ENCODE measurements around the gene PARL.

The PARL gene

DNA sequence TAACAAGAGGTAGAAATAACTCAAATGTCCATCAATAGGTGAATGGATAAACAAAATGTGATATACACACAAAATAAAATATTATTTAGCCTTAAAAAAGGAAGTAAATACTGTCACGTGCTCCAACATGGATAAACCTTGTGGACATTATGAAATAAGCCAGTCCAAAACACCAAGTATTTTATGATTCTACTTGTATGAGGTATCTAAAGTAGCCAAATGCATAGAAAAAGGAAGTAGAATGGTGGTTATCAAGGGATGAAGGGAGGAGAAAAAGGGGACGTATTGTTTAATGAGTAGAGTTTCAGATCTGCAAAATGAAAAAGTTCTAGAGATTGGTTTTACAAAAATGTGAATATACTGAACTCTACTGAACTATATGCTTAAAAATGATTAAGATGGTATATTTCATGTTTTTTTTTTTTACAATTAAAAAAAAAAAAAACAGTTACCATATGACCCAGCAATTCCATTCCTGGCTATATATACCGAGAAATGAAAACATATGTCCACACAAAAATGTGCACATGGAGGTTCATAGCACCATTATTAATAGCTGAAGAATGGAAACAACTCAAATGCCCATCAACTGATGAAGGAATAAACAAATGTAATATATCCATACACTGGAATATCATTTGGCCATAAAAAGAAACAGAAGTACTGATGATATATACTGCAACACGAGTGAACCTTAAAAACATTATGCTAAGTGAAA is 30.2 kb downstream of the PARL start:
- no peak for DNase-seq (ENCODE audit: low read depth in 3 of 3)

DNA sequence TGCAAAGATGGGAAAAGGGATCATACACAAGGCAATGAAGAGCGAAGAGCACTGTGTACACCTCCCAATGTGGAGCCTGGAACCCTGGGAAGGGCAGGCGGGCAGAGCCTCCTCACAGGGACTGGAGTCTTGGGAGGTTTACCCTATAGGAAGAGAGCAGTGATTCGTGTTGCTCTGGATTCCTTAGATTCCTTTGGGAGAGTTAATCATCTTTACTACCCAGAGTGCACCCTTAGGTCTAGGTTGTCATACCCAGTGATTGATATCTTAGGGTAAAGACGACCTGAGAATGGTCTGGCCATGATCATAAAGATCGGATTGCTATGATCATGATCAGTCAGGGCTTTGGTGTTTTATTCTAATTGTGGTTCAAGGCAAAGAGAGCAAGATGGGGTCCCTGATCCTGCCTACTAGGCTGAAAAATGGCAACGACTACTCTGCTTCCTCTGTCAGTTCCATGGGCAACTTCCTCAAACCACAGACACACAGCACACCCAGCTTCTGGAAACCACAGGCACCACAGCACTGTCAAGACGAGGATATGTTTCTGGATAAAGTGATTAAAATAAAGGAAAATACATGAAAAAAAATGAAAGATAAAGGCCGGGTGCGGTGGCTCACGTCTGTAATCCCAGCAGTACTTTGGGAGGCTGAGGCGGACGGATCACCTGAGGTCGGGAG is 38.9 kb downstream of the PARL start:
- DNase-seq (ENCODE audit: low read depth in 3 of 3): no peak

DNA sequence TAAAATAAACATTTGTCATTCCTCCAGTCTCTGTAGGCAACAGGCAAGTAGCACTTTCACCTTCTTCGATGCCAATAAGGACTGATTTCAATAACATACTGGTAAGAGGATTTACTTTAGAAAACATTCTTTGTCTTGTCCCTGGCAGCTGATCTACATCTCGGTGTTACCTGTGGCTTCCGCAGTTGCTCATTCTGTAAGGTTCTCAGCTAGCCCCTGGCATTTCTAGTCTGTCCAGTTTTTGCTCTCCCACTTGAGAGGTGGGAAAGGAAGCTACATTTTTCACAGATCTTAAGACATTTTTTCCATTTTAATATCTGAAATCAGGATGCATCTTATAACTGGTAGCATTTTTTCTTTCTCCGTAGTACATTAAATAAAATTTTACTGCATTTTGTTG is 39.6 kb downstream of the PARL start:
- no peak for DNase-seq (ENCODE audit: low read depth in 3 of 3)

DNA sequence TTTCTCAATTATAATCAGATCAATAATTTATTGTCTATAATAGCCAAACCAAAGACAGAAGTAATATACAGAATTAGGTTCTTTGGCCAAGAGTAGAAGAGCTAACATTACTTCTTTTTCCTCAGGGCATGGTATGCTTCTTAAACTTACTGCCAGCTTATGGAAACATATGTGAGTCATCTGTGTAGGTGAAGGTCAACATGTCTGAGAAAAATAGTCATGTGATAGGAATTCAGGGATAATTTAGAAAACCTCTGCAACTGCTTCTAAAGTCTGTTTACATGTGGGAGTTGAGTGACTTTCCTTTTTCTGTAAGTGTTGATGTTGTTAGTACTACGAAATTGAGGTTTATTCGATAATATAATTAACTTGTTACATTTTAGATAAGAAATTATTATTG is 40.1 kb downstream of the PARL start:
- no peak for DNase-seq (ENCODE audit: low read depth in 3 of 3)

DNA sequence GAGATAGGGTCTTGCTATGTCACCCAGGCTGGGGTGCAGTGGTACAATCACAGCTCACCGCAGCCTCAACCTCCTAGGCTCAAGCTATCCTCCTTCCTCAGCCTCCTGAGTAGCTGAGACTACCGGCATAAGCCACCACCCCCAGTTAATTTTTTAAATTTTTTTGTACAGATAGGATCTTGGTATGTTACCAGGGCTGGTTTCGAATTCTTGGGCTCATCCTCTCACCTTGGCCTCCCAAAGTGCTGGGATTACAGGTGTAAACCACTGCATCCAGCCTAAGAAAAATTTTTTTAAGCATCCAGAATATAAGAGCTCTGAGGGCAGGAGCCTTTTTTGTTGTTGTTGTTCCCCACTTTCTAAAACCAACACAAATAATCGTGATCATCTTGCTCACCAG is 44.9 kb downstream of the PARL start:
- DNase-seq (ENCODE audit: low read depth in 3 of 3): no peak

DNA sequence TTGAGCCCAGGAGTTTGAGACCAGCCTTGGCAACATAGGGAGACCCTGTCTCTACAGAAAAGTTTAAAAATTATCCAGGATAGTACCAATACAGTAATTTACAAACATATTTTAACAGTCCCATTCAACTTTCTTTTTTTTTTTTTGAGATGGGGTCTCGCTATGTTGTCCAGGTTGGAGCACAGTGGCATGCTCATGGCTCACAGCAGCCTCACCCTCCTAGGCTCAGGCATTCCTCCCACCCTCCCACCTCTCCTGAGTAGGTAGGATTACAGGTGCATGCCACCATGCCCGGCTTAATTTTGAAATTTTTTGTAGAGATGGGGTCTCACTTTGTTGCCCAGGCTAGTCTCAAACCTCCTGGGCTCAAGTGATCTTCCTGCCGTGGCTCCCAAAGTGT is 46.8 kb downstream of the PARL start:
- no peak for DNase-seq (ENCODE audit: low read depth in 3 of 3)

DNA sequence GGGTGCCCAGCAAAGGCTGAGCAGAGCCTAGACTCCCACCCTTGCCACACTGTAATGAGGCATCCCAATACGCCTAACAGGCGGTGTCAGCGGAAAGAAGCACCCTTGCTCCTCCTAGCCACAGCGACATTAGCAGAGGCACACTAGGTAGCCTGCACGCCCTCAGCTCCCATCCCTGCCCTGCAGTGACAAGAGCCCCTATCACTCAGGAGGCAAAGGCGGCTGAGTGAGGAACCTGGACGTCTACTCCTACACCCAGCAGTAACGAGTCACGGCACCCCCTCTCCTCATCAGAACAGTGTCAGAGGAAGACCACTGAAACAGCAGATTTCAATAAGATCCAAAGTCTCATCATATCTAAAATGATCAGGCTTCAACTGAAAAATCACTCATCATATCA is 47.3 kb downstream of the PARL start:
- DNase-seq (ENCODE audit: low read depth in 3 of 3): no peak

DNA sequence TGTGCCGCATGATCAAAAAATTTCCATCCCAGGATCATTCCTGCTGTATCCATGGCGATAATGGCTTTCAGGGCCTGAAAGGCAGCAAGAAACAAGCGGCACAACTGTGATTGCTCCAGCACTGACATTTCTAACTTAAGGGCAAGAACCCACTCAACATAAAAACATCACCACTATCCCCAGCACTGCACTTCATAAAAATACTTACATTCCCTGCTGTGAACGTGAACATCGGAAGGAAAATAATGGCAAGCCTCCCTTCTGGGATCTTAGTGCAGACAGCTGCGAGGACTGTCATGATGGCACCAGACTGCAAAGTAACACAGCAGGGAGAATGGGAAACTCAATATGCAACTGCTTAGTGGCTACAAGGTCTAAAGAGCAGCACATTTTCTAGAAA is 51.2 kb downstream of the PARL start:
- DNase-seq (ENCODE audit: low read depth in 3 of 3): no peak

DNA sequence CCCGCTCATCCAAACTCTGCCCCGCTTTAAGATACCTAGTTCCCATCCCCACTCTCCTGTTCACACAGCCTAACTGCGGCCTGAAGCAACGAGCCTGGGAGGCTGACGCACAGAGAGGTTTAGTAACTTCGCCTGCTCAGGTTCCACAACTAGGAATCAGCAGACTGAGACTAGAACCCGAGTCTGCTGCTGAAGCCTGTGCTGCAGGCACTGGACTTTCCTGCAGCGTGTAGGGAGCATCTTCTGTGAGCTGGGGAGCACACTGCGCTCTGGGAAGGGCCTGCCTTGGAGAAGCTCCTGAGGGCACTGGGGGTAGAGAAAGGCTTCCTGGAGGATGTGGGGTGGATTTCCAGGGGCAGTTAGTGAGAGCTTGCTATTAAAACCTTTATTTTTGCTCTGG is 54.5 kb downstream of the PARL start:
- no peak for DNase-seq (ENCODE audit: low read depth in 3 of 3)

DNA sequence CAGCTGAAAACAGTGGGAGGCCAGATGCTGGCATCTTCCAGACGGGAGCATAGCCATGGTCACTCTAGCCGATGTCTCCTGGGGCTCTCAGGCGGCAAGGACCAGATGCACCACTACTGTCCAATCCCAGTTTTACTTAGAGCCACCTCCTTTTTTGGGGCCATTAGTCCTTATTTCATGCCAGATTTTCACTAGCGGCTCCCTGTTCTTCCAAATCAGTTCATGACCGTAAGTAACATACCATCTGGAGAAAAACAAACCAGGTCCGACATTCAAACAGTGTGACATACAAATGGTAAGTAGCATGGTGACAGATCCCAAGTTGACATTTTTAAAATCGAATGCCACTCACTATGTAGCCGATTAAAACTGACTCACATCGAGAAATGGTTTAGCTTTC is 55.2 kb downstream of the PARL start:
- DNase-seq (ENCODE audit: low read depth in 3 of 3): no peak

DNA sequence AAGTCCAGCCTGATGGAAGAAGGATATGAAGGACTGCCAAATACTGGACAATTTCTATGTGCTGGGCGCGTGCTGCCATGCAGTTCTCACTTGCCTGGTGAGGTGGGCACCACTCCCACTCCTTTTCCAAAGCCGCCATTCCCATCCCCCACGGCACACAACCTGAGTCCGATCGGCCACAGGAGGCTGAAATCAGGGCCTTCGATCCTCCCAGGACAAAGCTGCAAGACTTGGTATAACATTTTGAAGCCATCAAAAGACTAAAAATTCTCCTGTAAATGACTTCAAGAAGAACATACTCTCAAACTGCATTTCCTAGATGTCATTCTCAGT is 56.2 kb downstream of the PARL start:
- DNase-seq (ENCODE audit: low read depth in 3 of 3): no peak

DNA sequence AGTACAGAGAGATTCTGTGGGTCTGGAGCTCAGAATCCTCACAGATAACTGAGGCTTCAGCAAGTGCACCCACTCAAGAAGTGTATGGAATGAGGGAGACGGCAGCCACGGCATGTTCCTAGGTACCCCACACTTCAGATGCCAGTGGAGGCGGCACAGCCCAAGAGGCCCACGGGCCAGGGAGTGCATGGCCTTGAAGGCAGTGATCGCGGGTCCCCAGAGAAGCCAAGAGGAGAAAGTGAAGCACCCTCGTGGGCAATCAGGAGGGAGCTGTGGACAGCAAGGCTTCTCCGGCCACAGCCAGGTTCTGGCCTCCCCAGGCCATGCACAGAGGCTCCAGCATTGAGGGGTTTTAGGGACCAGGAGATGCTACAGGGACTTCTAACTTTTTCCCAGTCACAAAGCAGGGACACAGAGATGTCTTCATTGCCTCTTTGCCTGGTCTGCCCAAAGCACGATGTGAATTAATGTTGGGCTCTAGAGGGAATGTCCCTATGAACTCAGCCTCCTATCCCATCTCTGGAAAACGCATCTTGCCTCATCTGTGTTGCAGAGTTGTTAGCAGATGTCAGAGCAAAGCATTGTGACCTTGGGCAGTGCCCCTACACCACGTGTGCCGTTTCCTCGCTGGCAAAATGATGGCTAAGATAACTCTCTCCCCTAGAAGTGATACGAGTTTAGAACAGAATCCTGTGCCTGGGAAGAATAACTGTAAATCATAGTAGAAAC is 56.7 kb downstream of the PARL start:
- DNase-seq (ENCODE audit: low read depth in 3 of 3): no peak

DNA sequence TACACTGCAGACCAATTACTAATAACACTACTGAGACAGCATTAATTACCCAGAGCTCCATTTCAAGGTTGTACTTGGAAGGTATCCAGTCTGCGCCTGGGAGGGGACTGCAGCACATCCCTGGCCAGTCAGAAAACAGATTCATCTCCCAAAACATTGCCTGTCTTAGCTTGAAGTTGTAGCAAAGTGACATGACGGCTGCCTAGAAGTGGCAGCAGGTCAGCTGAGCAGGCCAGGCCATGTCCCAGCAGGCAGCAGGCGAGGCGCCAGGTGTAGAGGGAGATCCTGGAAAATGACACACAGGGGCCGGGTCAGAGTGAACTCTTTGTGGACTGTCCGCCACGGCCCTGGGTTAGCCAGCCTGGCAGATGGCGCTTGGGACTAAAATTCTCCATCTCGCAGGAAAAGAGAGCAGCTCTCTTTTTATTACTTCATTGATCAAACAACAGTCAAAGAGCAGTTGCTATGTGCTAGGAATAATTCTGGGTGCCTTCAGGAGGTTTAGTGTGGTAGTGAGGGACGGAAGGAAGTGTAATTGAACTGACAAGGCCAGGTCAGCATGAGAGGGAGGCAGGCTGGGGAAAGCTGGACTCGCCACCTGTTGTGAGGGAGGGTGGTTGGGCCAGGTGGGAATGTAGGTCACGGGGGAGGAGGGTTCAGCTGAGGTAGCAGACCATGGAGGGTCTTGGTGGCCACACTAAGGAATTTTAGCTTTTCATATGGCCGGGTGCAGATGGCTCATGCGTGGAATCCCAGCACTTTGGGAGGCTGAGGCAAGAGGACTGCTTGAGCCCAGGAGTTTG is 58.0 kb downstream of the PARL start:
- DNase-seq (ENCODE audit: low read depth in 3 of 3): no peak

DNA sequence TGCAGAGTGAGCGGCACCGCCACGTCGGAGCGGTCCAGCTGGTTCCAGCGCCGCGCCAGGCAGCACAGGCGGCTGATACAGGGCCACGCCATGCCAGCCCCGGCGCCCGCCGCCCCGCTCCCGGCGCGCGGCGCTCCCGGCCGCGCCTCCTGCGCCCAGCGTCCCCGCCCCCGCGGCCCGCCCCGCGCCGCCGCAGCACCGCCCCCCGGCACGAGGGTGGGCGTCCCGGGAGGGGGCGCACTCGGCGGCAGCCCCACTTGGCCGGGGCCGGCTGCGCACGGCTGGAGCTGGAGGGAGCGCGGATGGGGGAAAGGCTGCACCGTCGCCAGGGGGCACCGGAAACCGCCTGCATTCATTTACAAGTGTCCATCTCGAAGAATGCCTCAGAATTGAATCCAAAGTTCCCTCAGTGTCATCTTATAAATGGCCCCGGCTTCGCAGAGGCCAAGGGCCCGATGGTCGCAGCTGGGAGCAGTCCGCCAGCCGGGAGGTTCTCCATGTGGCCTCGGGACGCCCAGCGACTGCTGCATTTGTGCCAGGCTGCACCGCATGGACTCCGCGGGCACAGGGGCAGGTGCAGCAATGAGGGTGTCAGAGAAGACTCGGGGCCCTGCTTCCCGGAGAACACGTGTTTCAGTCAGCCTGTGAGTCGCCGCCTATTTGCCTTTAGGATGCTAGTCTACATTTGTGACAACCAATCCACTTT is 59.1 kb downstream of the PARL start, which contains the start of gene MAP6D1:
Gene MAP6D1 (minus strand): TSS at position 122 of the 706 bp plus-strand sequence. CDS start 30 bp downstream, at position 92.
- peak in 1 of 3 donors; percentile 5 for DNase-seq (ENCODE audit: low read depth in 3 of 3)

DNA sequence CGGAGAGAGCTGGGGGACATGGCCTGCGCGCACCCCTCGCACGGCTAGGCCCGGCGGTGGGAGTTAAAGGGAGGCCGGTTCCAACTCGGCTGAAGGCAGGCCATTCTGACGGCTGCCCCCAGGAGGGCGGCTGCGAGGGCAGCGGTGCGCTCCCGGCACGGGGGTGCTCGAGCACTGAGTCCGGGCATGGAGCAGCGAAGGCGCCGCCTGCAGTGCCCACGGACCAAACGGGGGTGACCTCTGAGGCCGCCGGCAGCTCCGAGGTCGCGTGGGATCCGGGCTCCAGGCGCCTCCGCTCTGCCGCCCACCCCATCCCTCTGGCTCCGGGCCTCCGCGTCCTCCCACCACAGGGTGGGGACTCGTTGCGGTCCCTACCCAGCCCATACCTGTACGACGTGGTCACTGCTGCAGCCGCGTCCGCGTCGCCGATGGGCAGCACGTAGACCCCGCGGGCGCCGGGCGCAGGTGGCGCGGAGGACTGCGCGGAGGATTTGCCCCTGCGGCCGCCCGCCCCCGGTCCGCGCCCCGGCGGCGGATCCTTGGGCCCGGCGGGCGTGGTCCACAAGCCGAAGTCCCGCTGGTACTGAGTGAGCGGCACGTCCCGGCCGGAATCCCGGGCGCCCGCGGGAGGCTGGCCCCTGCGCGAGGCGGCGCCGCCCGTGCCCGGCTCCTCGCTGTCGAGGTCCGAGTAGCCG is 59.8 kb downstream of the PARL start:
- DNase-seq (ENCODE audit: low read depth in 3 of 3): no peak

DNA sequence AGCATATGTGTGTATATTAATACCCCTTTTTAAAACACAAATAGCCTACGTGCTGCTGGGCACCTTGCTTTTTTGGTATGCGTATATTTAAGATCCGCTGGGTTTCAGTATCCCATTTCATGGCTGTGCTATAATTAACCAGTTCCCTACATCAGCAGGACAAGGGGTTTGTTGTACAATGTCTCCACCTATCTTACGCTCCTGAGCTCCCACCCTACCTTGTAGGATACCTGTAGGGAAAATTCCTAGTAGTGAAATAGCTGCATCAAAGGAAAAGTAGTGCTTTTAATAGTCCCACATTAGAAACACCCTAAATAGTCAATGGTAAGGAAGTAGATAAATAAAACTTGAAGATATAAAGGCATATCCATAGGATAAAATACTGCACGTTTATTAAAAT is 60.7 kb downstream of the PARL start:
- DNase-seq (ENCODE audit: low read depth in 3 of 3): no peak

DNA sequence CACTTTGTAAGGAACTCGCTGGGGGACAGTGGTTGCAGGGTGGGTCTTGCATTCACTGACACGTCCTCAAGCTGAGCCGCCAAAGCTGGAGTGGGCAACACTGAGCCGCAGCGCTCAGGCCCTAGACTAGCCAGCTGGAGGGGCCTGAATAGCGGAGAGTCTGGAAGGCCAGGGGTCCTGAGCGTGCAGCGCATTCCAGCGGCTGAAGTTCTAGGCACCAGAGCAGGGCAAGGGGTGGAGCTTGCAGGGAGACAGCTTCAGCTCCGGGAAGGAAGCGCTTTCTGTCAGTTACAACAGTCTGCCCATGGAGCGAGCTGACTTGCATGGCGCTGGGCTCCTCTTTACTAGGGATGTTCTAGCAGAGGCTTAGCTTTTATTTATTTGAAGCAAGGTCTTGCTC is 62.0 kb downstream of the PARL start:
- no peak for DNase-seq (ENCODE audit: low read depth in 3 of 3)

DNA sequence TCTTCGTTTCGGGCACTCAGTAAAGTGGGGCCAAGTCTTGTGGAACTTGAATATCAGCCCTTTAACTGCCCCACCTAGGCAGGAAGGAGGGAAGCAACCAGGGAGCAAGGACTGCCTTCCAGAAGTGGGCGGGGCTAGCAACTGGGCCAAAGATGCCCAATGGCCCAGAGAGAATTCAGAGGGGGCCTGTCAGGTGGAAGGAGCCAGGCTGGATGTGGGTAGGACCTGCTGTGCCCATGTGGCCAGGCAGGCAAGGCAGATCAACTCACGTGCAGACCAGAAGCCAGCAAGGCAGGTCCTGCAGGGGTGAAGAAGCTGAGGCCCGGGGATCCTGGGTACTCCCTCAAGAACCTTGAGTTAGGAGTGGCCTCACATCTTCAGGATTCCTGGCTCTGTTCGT is 64.8 kb downstream of the PARL start:
- DNase-seq (ENCODE audit: low read depth in 3 of 3): no peak

DNA sequence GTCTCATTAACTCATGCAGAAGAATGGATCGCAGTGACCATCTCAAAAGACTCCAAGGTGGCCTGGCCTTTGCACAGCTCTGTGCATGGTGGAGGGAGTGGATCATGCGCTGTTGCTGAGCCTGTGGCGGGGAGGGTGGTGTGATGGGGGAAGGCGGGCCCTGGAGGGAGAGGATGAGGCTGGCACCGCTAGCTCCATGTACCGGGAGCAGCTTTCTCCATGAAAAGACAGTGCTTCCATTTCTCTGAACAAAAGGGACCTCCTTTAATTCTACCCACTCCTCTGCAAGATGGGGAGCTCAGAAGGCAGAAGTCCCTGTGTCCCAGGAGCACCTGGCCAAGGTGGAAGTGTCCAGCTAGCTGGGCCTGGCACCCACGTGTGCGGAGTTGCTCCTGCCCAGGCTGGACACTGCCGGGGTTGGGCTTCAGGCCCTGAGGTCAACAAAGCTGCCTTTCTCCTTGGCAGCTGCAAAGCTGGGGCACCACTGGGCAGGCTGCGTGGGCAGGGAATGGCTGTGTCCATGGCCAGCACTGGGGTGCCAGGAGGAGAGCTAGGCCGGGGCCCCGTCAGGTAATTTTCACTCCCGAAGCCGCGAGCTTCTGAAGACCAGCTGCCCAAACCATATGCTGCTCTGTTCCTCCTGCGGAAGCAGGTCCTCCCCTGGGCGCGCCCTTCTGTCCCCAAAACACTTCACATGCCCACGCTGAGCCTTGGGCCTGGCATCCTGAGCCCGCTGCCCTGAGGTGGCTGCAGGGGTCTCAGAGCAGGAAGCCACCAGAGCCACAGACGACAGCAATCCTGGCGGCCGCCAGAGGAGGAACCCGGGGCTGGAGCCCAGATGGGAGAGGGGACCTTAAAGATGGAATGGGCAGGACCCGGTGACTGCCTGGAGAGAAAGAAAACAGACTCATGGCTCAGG is 65.7 kb downstream of the PARL start:
- DNase-seq (ENCODE audit: low read depth in 3 of 3): no peak

DNA sequence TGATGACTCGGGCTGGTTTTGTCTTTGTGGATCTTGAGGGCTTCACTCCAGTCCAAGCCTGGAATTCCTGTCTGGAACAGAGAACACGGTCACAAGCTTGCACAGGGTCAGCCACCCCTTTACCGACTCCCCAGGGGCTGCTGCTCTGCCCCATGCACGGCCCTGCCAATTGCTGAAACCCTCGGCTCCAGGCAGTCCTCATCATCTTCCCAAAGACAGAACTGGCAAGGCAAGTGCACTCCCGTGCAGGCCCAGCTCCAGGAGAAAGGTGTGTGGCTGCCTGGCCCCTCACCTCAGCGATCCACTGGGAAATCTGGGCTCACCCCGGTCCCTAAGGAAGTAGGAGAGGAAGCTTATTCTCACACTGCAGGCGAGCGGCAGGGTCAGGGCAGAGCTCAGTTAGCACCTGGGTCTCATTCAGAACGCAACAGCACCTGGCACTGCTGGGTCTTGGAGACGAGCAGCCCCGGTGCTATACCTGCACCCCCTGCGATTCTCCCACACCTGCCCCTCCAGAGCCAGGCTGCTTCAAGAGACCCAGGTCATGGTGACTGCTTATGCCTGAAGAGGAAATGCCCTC is 66.5 kb downstream of the PARL start:
- DNase-seq (ENCODE audit: low read depth in 3 of 3): no peak

Data from stimulated activated CD4-positive, alpha-beta T cell treated with anti-CD3 and anti-CD28 coated beads, TNF-alpha, amount 100 ng/mL, for 48 hours (primary cell).